Mesodermal cell (in vitro differentiated cells): ENCODE data around the gene ZFP30.

Source experiments
- H3K27ac ChIP-seq: 2 replicates; pipeline ENCODE4 v1.7.0; 2013; ENCODE audit warnings: mild to moderate bottlenecking, low read depth, low read length, moderate library complexity; ENCODE audit not compliant: severe bottlenecking
- H3K36me3 ChIP-seq: 2 replicates; pipeline ENCODE4 v1.7.1; 2013; ENCODE audit warnings: mild to moderate bottlenecking, low read length, moderate library complexity; ENCODE audit not compliant: control insufficient read depth, insufficient read depth
- H3K4me1 ChIP-seq: one replicate; pipeline ENCODE4 v1.7.1; 2013; ENCODE audit warnings: mild to moderate bottlenecking, low read length; ENCODE audit not compliant: insufficient read depth, control insufficient read depth, poor library complexity, severe bottlenecking
- H3K4me3 ChIP-seq: 2 replicates; pipeline ENCODE4 v1.7.0; 2013; ENCODE audit warnings: low read length, control low read depth, mild to moderate bottlenecking; ENCODE audit not compliant: insufficient read depth, poor library complexity, severe bottlenecking; ENCODE audit errors: extremely low read depth
- H3K9me3 ChIP-seq: 2 replicates; pipeline ENCODE4 v1.7.1; 2013; ENCODE audit warnings: mild to moderate bottlenecking, low read length, moderate library complexity; ENCODE audit not compliant: control insufficient read depth
- WGBS, 2 experiments: methylation state at CpG; one replicate each; pipeline ENCODE4 v1.1.5; 2013; ENCODE audit warnings: missing lambda C conversion rate in 2 of 2; ENCODE audit not compliant: insufficient coverage in 2 of 2; 5-methylcytosine and 5-hydroxymethylcytosine counted together

Gene ZFP30

DNA sequence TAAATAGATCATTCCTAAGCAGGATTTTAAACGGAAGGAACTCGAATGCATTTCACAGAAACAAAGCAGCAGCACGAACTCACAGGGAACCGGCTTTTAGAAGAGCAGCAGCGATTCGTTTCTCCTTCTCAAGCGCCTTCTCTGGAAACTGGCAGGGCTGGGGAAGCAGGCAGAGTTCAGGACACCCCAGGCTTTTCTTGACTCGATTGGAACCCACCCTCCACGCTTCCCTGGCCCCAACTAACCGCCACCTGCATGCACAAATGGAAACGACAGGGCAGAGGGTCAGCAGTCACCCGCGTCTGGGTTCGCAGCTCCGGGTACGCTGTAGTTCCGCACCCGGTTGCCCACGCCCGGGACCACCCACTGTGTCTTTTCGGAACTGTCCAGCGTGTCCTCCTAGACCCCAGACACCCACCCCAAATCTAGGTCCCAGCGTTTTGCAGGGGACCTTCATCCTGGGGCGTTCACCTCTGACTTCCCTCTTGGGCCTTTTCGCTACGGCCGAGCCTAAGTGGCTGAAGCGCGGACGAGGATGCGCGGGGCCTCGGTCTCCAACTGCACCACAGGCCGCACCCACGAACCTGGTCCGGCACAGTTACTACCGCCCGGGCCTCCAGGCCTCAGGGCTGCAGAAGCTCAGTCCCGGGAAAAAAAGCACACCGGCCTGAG lies 500 bp downstream of the ZFP30 start:
- Histone ChIP-seq H3K4me1 (no peaks in the 10 kb centered on the region), H3K27ac (peak overlapping the region; percentile 82), H3K36me3 (peaks cover 10% of the 10 kb centered on the region), H3K4me3 (peak overlapping the region; percentile 83), H3K9me3 (peaks cover 19% of the 10 kb centered on the region)
- 0 to 1% methylated on average over 30 to 39 of the region's 40 CpGs for WGBS, 2 experiments

DNA sequence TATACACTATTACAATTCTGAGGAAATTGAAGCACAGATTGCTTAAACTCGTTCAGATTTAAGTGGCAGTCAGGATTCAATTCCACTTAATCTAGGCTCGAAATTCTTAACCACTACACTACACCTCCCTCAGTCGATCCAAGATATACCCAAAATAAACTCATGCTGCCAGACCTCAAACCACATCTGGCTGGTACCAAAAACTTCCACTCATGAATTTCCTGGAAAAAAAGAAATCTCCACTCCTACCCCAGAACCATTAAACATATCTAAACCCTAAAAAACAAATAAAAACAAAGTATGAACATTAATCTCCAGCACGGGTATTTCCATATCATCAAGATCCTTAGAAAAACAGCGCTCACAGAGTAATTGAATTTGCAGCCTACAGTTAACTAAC lies 1.1 kb downstream of the ZFP30 start:
- Histone ChIP-seq H3K4me1 (no peaks in the 10 kb centered on the region), H3K27ac (no peak overlapping the region), H3K4me3 (peak overlapping the region; percentile 83), H3K9me3 (peaks cover 19% of the 10 kb centered on the region), H3K36me3 (peaks cover 15% of the 10 kb centered on the region)
- 62 to 66% methylated on average over 5 of the region's 5 CpGs for WGBS, 2 experiments

DNA sequence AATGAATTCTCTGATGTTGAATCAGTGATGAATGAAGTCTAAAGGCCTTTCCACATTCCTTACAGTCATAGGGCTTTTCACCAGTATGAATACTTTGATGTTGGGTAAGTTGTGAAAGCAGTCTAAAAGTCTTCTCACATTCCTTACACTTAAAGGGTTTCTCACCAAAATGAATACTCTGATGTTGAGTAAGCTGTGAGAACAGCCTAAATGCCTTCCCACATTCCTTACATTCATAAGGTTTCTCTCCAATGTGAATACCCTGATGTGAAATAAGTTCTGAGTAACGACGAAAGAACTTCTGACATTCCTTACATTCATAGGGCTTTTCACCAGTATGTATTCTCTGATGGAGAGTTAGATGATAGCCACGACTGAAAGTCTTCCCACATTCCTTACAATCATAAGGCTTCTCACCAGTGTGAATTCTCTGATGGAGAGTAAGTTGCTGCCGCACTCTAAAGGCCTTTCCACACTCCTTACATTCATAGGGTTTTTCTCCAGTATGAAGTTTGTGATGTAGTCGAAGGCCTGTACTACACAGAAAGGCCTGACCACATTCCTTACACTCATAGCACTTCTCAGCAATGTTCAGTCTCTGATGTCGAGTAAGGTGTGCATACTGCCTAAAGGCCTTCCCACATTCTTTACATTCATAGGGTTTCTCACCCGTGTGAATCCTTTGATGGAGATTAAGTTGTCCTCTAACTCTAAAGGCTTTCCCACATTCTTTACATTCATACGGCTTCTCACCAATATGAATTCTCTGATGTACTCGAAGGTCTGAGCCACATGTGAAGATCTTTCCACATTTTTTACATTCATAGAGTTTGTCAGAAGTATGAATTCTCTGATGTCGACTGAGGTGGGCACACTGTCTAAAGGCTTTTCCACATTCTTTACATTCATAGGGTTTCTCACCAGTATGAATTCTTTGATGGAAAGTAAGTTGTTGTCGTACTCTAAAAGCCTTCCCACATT lies 19.9 kb downstream of the ZFP30 start:
- Histone ChIP-seq H3K36me3 (peaks cover 54% of the 10 kb centered on the region), H3K4me1 (no peaks in the 10 kb centered on the region), H3K4me3 (no peak overlapping the region), H3K9me3 (peaks cover 61% of the 10 kb centered on the region), H3K27ac (no peak overlapping the region)
- 80 to 94% methylated on average over 2 of the region's 11 CpGs for WGBS, 2 experiments

DNA sequence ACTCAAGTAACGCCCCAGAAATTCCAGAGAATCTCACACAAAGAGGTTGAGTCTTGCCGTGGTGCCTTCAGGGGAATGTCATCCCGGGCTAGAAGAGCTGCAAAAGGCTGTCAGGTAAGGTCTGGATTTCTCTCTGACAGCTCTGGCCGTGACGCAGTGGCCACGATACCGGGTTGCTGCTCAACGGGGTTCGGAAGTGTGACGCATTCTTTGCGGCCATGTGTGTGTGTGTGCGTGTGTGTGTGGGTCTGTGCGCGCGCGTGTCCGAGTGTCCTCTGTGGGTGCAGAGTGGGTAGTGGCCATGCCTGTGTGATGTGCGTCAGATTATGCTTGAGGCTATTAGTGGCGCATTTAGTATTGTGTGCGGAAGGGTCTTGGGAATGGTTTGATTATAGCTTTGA lies 60.3 kb downstream of the ZFP30 start:
- WGBS, 2 experiments: 10 to 19% methylated on average over 6 to 17 of the region's 20 CpGs
- H3K9me3 ChIP-seq: peaks cover 14% of the 10 kb centered on the region
- no peaks in the 10 kb centered on the region for H3K36me3 ChIP-seq
- H3K27ac ChIP-seq: peak overlapping the region; percentile 25
- H3K4me3 ChIP-seq: peak overlapping the region; percentile 77
- H3K4me1 ChIP-seq: no peaks in the 10 kb centered on the region

DNA sequence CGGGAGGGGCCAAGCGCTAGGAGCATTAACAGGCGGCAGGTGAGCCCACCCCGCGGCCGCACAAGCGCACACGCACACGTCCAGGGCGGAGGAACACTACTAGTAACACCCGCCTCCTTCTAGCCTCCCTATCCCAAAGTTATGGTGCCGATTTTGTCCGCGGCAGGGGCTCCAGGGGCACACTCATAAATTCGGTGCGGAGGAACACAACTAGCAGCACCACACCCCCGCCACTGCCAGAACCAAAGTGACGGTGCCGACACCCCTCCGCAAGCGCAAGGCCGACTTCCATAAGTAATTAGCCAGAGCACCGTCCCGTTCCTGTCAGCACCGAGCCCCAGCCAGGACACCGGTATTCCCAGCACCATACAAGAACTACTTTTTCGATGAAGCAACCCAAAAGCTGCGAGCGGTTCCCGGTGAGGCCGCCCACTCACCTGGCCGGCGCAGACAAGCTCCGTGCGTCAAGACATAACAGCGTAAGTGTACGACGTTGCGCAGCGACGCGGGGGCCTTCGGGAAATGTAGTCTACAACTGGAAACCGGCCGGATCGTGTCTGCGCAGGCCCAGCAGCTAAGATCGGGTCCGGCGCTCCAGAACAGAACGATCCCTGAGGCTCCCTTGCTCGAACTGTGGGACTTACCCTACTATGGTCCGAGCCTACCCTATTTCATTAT lies 60.8 kb downstream of the ZFP30 start, which contains the start of the genes ZNF540 and ZNF571:
TSS of gene ZNF540 (plus strand) at position 573 of the 678 bp plus-strand sequence. CDS start 3,572 bp downstream, outside the sequence.
TSS of gene ZNF571 (minus strand) at position 489 of the 678 bp plus-strand sequence. CDS start 8,116 bp downstream, outside the sequence.
- peaks cover 14% of the 10 kb centered on the region for H3K9me3 ChIP-seq
- peak within 1 kb of the TSS; percentile 25 for H3K27ac ChIP-seq
- 0% methylated on average over 44 to 53 of the region's 53 CpGs for WGBS, 2 experiments
- H3K36me3 ChIP-seq: no peaks in the 10 kb centered on the region
- no peaks in the 10 kb centered on the region for H3K4me1 ChIP-seq
- H3K4me3 ChIP-seq: peak within 1 kb of the TSS; percentile 77

DNA sequence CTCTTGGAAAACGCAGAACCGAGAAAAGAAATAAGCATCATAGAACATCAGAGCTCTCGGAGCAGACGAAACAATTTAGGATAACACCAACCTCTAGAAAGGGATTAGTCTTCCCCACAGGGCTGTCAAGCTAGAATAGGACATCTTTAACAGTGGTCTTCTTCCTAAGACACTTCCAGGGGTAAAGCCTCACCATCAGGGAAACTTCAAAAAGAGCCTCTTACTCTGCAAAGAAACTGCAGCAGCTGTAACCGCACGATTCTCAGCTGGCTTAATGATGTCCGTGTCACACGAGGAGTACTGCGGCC lies 61.3 kb downstream of the ZFP30 start:
- Histone ChIP-seq H3K27ac (no peak overlapping the region), H3K36me3 (no peaks in the 10 kb centered on the region), H3K4me3 (peak overlapping the region; percentile 77), H3K9me3 (peaks cover 14% of the 10 kb centered on the region), H3K4me1 (no peaks in the 10 kb centered on the region)
- WGBS, 2 experiments: 33 to 36% methylated on average over 8 to 9 of the region's 9 CpGs

DNA sequence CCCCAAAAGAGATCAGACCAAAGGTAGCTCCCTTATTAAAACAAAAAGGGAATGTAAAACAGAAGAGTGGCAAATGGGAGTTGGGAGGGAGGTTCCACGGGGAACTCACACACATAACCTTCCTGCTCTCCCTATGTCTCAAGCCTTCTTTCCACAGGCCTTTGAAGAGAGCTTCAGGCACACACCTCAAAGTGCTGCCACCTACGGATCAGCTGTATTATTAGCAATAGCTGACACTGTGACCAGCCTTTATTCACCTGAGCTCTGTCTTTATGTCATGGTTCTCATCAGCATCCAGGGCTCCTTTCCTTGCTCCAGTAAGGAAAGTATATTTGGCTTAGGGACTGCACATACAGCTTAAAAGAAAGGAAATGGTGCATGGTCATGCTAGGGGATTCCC lies 71.9 kb downstream of the ZFP30 start:
- Histone ChIP-seq H3K4me1 (no peaks in the 10 kb centered on the region), H3K27ac (no peak overlapping the region), H3K4me3 (no peak overlapping the region), H3K36me3 (peaks cover 27% of the 10 kb centered on the region), H3K9me3 (peaks cover 44% of the 10 kb centered on the region)
- 75 to 100% methylated on average over 1 of the region's 2 CpGs for WGBS, 2 experiments

DNA sequence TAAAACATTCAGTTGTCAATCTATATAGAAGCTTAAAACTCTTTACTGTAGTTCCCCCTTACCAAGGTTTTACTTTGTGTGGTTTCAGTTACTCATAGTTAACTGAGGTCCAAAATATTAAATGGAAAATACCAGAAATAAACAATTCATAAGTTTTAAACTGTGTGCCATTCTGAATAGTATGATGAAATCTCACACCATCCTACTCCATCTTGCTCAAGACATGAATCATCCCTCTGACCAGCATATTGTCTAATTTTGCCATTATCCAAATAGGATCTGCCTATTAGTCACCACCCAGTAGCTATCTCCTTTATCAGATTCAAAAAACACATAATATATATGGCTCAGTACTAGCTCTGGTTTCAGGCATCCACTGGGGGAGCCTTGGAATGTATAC lies 83.1 kb downstream of the ZFP30 start:
- no peak overlapping the region for H3K4me3 ChIP-seq
- H3K36me3 ChIP-seq: no peaks in the 10 kb centered on the region
- H3K9me3 ChIP-seq: peaks cover 35% of the 10 kb centered on the region
- no peak overlapping the region for H3K27ac ChIP-seq
- no peaks in the 10 kb centered on the region for H3K4me1 ChIP-seq

DNA sequence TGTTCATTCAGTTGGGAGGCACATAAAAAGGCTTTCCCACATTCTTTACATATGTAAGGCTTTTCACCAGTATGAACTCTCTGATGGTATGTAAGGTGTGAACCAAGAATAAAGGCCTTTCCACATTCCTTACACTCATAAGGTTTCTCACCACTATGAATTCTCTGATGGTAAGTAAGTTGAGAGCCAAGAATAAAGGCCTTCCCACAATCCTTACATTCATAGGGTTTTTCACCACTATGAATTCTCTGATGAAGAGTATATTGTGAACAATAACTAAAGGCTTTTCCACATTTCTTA lies 89.9 kb downstream of the ZFP30 start:
- Histone ChIP-seq H3K9me3 (peaks cover 80% of the 10 kb centered on the region), H3K4me1 (no peaks in the 10 kb centered on the region), H3K27ac (no peak overlapping the region), H3K4me3 (no peak overlapping the region), H3K36me3 (peaks cover 18% of the 10 kb centered on the region)

DNA sequence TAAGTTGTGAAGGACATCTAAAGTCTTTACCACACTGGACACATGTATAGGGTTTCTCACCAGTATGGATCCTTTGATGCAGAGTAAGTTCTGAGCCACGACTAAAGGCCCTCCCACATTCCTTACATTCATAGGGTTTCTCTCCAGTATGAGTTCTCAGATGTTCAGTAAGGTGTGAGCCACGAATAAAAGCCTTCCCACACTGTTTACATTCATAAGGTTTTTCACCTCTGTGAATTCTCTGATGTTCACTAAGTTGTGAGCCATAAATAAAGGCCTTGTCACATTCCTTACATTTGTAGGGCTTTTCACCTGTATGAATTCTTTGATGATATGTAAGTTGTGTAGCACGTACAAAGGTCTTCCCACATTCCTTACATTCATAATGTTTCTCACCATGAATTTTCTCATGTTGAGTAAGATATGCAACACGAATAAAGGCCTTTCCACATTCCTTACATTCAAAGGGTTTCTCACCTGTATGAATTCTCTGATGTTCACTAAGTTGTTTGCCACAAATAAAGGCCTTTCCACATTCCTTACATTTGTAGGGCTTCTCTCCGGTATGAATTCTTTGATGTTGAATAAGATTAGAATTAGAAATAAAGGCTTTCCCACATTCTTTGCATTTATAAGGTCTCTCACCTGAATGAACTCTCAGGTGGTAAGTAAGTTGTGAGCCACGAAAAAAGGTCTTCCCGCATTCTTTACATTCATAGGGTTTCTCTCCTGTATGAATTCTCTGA lies 90.5 kb downstream of the ZFP30 start:
- Histone ChIP-seq H3K36me3 (peaks cover 18% of the 10 kb centered on the region), H3K4me3 (no peak overlapping the region), H3K9me3 (peaks cover 78% of the 10 kb centered on the region), H3K4me1 (no peaks in the 10 kb centered on the region), H3K27ac (no peak overlapping the region)
- WGBS, 2 experiments: 66 to 70% methylated on average over 2 to 3 of the region's 7 CpGs
